T-cell (primary cell): Measurements from ENCODE around the gene PITPNC1. TPM values are rescaled to one million over a fixed set of nuclear protein-coding genes. Genes with fewer than 3 reads are reported as not detected.

Source experiments
- ATAC-seq, 4 experiments: fragments of 200-7000 bp in 3 of 4; fragments of 150-1000 bp in 1 of 4; cut with Tn5 transposase; replicated peaks in 1 of 4; 1 replicate in 3 of 4; 2 replicates in 1 of 4; pipeline ENCODE4 v1.10.0; 2021; ENCODE audit warnings: moderate library complexity in 3 of 4, mild to moderate bottlenecking in 2 of 4, moderate number of reproducible peaks in 1 of 4
- CTCF ChIA-PET, 2 donors: fragments of 300-600 bp; sonication (Branson Sonifier 250); formaldehyde crosslinking; loops; one replicate each; lab custom pipeline; 2022; ENCODE audit warnings: antibody characterized with exemption in 2 of 2; lab: Charles Lee
- POLR2A ChIA-PET, 2 donors: fragments of 300-600 bp; sonication (Branson Sonifier 250); formaldehyde crosslinking; loops; one replicate each; lab custom pipeline; 2022; ENCODE audit warnings: antibody characterized with exemption in 2 of 2; lab: Charles Lee
- DNase-seq, 35 experiments: peaks; one replicate each; pipeline versions ENCODE4 v3.0.0 to v3.0.0-alpha.2; 2013 to 2023
- H3K27ac ChIP-seq: one replicate; pipeline ENCODE4 v1.5.1; 2013; ENCODE audit warnings: low read length
- H3K27me3 ChIP-seq, 2 experiments: replicated peaks in 1 of 2; 1 replicate in 1 of 2; 2 replicates in 1 of 2; pipeline versions ENCODE4 v1.6.1 to v1.7.0; 2013; ENCODE audit warnings: low read length in 1 of 2, mixed read lengths in 1 of 2; ENCODE audit not compliant: control insufficient read depth in 2 of 2, insufficient read depth in 2 of 2; ENCODE audit errors: extremely low read depth in 1 of 2
- H3K36me3 ChIP-seq, 2 donors: 1 replicate in 1 of 2; 2 replicates in 1 of 2; pipeline versions ENCODE4 v1.6.1 to v1.7.0; 2013; ENCODE audit warnings: low read length in 1 of 2; ENCODE audit not compliant: control insufficient read depth in 2 of 2, insufficient read depth in 1 of 2; ENCODE audit errors: extremely low read depth in 1 of 2
- H3K4me1 ChIP-seq, 2 experiments: 1 replicate in 1 of 2; 2 replicates in 1 of 2; pipeline versions ENCODE4 v1.6.1 to v1.7.0; 2013; ENCODE audit warnings: low read length in 2 of 2, mixed read lengths in 1 of 2; ENCODE audit not compliant: insufficient read depth in 2 of 2, control insufficient read depth in 1 of 2; ENCODE audit errors: extremely low read depth in 1 of 2
- H3K4me3 ChIP-seq, 2 donors: 1 replicate in 1 of 2; 2 replicates in 1 of 2; pipeline versions ENCODE4 v1.5.1 to v1.7.0; 2013; ENCODE audit warnings: mild to moderate bottlenecking in 2 of 2, low read length in 1 of 2, moderate library complexity in 1 of 2; ENCODE audit not compliant: control insufficient read depth in 1 of 2; ENCODE audit errors: extremely low read depth in 1 of 2
- H3K9me3 ChIP-seq: 2 replicates; pipeline ENCODE4 v1.7.0; 2013
- H3K27ac Mint-ChIP-seq, 2 donors: one replicate each; pipeline ENCODE4 v1.8.0; 2020 to 2021; ENCODE audit warnings: mild to moderate bottlenecking in 2 of 2, mixed read lengths in 2 of 2
- H3K27me3 Mint-ChIP-seq, 2 donors: one replicate each; pipeline ENCODE4 v1.8.0; 2021 to 2022; ENCODE audit warnings: mixed read lengths in 2 of 2
- H3K36me3 Mint-ChIP-seq: one replicate; pipeline ENCODE4 v1.8.0; 2021; ENCODE audit warnings: mixed read lengths
- H3K4me1 Mint-ChIP-seq, 3 donors: one replicate each; pipeline ENCODE4 v1.8.0; 2020 to 2022; ENCODE audit warnings: mixed read lengths in 3 of 3, mild to moderate bottlenecking in 1 of 3
- H3K4me3 Mint-ChIP-seq, 3 donors: one replicate each; pipeline ENCODE4 v1.8.0; 2020 to 2022; ENCODE audit warnings: mild to moderate bottlenecking in 3 of 3, mixed read lengths in 3 of 3, moderate library complexity in 3 of 3
- H3K9me3 Mint-ChIP-seq, 3 donors: one replicate each; pipeline ENCODE4 v1.8.0; 2020 to 2022; ENCODE audit warnings: mixed read lengths in 3 of 3
- WGBS: methylation state at CpG from one replicate; pipeline ENCODE4 v1.1.5; 2013; ENCODE audit warnings: missing lambda C conversion rate; ENCODE audit not compliant: insufficient coverage; 5-methylcytosine and 5-hydroxymethylcytosine counted together
- total RNA-seq, 35 experiments: library from RNA in 6 of 35; stranded (reverse) in 6 of 35; fragments of 120-200 nt in 1 of 35; gene quantifications; one replicate each; pipeline versions ENCODE4 v1.2.1 to v1.2.4 and lab custom pipeline; 2013 to 2026

The PITPNC1 gene
- total RNA-seq, 5 donors from 2014 or later (not counting 1 experiment from before 2014, with no cell fraction given): 82.6 to 132 (median 111) TPM

DNA sequence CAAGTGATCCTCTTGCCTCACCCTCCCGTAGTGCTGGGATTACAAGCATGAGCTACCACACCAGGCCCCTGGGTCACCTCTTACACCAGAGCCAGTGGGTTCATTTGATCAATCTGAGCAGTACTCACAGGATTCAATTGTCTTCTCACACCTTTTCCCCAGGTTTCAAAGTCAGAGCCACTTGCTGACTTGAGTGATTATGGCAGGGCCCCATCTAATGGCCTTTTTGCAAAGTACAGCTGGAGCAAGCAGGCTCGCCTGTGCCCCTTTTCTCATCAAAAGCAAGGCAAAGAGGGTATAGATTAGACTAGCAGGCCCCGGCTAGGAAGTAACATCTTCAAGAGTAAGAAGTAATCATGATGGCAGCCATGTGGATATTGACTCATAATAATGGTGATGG is 225.9 kb downstream of the PITPNC1 start:
- ATAC-seq (peak; percentile 54 to 80 (median 65)), DNase-seq (peak in 33 of 35 experiments; percentile 7 to 71 (median 43))
- H3K27me3 Mint-ChIP-seq: no peaks in the 10 kb centered on the region
- Histone ChIP-seq H3K4me3 (no peak overlapping the region), H3K4me1 (peaks cover 0 to 3% of the 10 kb centered on the region in 2 experiments), H3K36me3 (peaks cover 6 to 8% of the 10 kb centered on the region in 2 donors), H3K27ac (no peak overlapping the region), H3K9me3 (no peaks in the 10 kb centered on the region), H3K27me3 (no peaks in the 10 kb centered on the region)
- ChIA-PET CTCF (interaction anchor here (0.5 to 1.8 kb wide), 5 partner anchors 32 to 243 kb away, joined by 3 to 11 read pairs (median 6); no protein-coding TSS in a partner anchor), POLR2A (no interaction called here)
- peaks cover 26 to 31% (median 28%) of the 10 kb centered on the region in 3 donors for H3K4me1 Mint-ChIP-seq
- H3K9me3 Mint-ChIP-seq: no peaks in the 10 kb centered on the region
- H3K27ac Mint-ChIP-seq: peak overlapping the region; percentile 39 to 74
- 64% methylated on average over 2 of the region's 3 CpGs for WGBS
- no peak overlapping the region for H3K4me3 Mint-ChIP-seq
- H3K36me3 Mint-ChIP-seq: peaks cover 20% of the 10 kb centered on the region

DNA sequence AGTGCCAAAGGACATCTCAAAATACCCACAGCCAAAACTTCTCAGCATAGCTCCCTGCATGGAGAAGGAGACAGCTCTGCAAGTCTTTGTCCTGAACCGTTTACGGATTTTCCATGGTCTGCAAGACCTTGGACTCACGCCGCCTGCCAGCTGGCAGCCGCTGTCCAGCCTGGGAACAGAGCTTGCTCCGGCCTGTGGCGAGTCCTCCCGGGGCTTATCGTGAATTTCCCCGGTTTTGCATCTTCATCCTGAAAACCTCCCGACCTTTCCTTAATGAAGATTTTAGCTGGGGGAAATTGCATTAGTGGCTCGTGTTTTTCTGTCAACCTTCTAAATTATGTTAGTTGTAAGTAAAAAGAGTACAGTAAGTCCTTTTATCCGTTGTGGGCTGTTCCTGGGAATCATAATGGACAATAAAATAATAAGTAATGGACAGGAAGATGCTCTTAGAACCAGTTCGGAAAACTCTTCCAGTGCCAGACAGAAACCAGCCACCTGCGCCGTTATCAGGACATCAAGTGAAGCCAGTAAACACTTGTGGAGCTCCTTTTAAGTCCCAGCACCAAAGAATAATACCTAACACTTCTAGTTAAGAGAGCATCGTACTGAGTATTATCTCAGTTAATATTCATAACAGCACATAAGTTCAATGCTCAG is 228.3 kb downstream of the PITPNC1 start:
- ATAC-seq: no peak
- no peak overlapping the region for H3K4me3 ChIP-seq
- H3K9me3 Mint-ChIP-seq: no peaks in the 10 kb centered on the region
- H3K27ac ChIP-seq: no peak overlapping the region
- peaks cover 19 to 24% (median 24%) of the 10 kb centered on the region in 3 donors for H3K4me1 Mint-ChIP-seq
- no peaks in the 10 kb centered on the region for H3K9me3 ChIP-seq
- ChIA-PET POLR2A (no interaction called here), CTCF (interaction anchor here in 1 of 2 donors (1.1 kb wide), 1 partner anchor 246 kb away, joined by 4 read pairs; no protein-coding TSS in a partner anchor)
- H3K4me1 ChIP-seq: peaks cover 0 to 3% of the 10 kb centered on the region in 2 experiments
- H3K27ac Mint-ChIP-seq: peak overlapping the region in 1 of 2 donors; percentile 55
- H3K36me3 Mint-ChIP-seq: peaks cover 18% of the 10 kb centered on the region
- DNase-seq: no peak
- peaks cover 11 to 15% of the 10 kb centered on the region in 2 donors for H3K36me3 ChIP-seq
- no peaks in the 10 kb centered on the region for H3K27me3 ChIP-seq
- H3K27me3 Mint-ChIP-seq: no peaks in the 10 kb centered on the region
- H3K4me3 Mint-ChIP-seq: no peak overlapping the region
- 100% methylated on average over 7 of the region's 17 CpGs for WGBS

DNA sequence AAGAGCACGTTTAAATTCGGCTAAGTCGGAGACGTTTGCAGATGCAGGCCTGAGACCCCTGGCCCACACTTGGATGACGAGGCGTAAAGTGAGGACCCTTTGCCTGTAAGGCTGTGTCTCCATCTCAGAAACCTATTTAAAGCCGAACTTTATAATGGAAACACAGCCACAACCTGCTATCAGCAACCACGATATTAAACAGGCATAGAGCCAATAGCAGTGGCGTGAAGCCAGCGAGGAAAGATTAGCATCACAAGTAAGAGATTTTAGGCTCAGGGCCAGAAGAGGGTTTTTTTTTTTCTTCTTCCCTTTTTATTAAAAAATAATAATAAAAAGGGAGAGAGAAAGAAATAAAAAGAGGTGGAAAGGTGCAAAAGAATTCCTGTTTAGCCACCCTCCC is 229.4 kb downstream of the PITPNC1 start:
- peaks cover 16 to 20% (median 18%) of the 10 kb centered on the region in 3 donors for H3K4me1 Mint-ChIP-seq
- peaks cover 18% of the 10 kb centered on the region for H3K36me3 Mint-ChIP-seq
- no peak for DNase-seq
- H3K4me1 ChIP-seq: peaks cover 0 to 3% of the 10 kb centered on the region in 2 experiments
- no peak overlapping the region for H3K4me3 Mint-ChIP-seq
- H3K4me3 ChIP-seq: no peak overlapping the region
- H3K27ac ChIP-seq: no peak overlapping the region
- ChIA-PET POLR2A (interaction anchor here in 1 of 2 donors (0.5 kb wide), 1 partner anchor 34 kb away, joined by 13 read pairs; no protein-coding TSS in a partner anchor), CTCF (interaction anchor here in 1 of 2 donors (1.1 kb wide), 1 partner anchor 247 kb away, joined by 4 read pairs; no protein-coding TSS in a partner anchor)
- no peak overlapping the region for H3K27ac Mint-ChIP-seq
- ATAC-seq: no peak
- H3K36me3 ChIP-seq: peaks cover 11 to 15% of the 10 kb centered on the region in 2 donors
- no peaks in the 10 kb centered on the region for H3K27me3 Mint-ChIP-seq
- H3K9me3 ChIP-seq: no peaks in the 10 kb centered on the region
- no peaks in the 10 kb centered on the region for H3K9me3 Mint-ChIP-seq
- H3K27me3 ChIP-seq: no peaks in the 10 kb centered on the region
- 70% methylated on average over 5 of the region's 10 CpGs for WGBS

DNA sequence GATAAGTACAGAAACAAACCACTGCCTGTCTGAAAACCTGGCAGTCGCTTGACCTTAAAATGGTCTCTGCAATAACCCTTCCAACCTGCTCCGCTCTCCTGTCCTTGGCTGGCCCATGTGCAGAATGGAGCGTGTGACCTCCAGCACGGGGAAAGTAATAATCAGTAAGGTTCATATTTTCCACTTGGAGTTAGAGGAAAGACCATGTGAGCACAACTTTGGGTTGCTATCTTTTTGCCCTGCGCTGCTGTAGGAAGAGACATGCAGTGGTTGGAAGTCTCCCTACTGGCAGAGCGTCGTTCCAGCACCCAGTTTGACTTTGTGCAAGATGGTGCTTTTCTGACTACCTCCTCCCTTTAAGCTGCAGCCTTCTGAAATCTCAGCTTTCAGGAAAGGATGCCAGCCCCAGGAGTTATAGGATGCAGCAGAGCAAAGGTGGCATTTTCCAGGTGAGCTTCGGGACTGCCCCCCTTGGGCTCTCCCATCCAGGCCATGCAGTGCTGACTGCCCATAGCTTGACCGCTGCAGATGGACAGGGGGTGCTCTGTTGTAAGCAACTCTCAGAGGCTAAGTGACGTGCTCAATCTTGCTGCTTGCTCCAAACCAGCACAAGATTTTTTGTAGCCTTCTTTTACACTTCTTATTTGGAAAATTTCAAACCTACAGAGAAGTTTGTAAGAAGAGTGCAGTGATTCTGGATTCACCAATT is 230.0 kb downstream of the PITPNC1 start:
- Mint-ChIP-seq H3K9me3 (no peaks in the 10 kb centered on the region), H3K27me3 (no peaks in the 10 kb centered on the region), H3K4me1 (peaks cover 16% of the 10 kb centered on the region in 3 donors), H3K27ac (no peak overlapping the region), H3K4me3 (no peak overlapping the region), H3K36me3 (peaks cover 20% of the 10 kb centered on the region)
- peaks cover 0 to 3% of the 10 kb centered on the region in 2 experiments for H3K4me1 ChIP-seq
- WGBS: 100% methylated on average over 3 of the region's 10 CpGs
- DNase-seq: no peak
- ChIA-PET POLR2A (interaction anchor here in 1 of 2 donors (0.5 kb wide), 1 partner anchor 35 kb away, joined by 13 read pairs; no protein-coding TSS in a partner anchor), CTCF (no interaction called here)
- no peaks in the 10 kb centered on the region for H3K9me3 ChIP-seq
- no peaks in the 10 kb centered on the region for H3K27me3 ChIP-seq
- ATAC-seq: no peak
- no peak overlapping the region for H3K4me3 ChIP-seq
- H3K27ac ChIP-seq: no peak overlapping the region
- peaks cover 11 to 21% of the 10 kb centered on the region in 2 donors for H3K36me3 ChIP-seq

DNA sequence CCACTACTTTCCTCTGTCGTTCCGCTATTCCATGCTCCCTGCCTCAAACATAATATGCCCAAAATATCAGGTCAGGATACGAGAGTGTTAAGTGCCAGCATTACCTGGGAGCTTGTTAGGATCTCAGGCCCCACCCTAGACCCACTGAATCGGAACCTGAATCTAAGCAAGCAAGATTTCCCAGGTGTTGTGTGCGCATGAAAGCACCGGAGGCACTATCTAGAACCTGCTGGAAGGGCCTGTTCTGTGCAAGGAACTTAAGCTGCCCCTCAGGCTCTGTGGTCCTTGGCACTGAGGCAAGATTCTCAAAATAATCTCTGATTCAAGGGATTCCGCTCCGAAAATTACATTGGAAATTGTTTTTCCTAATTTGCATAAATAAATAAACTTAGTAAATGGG is 233.0 kb downstream of the PITPNC1 start:
- H3K9me3 ChIP-seq: no peaks in the 10 kb centered on the region
- Mint-ChIP-seq H3K27me3 (no peaks in the 10 kb centered on the region), H3K4me3 (no peak overlapping the region), H3K27ac (peak overlapping the region; percentile 3 to 54), H3K36me3 (peaks cover 23% of the 10 kb centered on the region), H3K9me3 (no peaks in the 10 kb centered on the region), H3K4me1 (peaks cover 15 to 24% (median 16%) of the 10 kb centered on the region in 3 donors)
- DNase-seq (no peak), ATAC-seq (no peak)
- POLR2A ChIA-PET: interaction anchor here in 1 of 2 donors (0.6 kb wide), 1 partner anchor 73 kb away, joined by 5 read pairs; no protein-coding TSS in a partner anchor
- H3K4me3 ChIP-seq: no peak overlapping the region
- no peaks in the 10 kb centered on the region for H3K27me3 ChIP-seq
- H3K27ac ChIP-seq: no peak overlapping the region
- H3K4me1 ChIP-seq: no peaks in the 10 kb centered on the region
- CTCF ChIA-PET: no interaction called here
- WGBS: 95% methylated on average over 6 of the region's 8 CpGs
- peaks cover 10 to 21% of the 10 kb centered on the region in 2 donors for H3K36me3 ChIP-seq

DNA sequence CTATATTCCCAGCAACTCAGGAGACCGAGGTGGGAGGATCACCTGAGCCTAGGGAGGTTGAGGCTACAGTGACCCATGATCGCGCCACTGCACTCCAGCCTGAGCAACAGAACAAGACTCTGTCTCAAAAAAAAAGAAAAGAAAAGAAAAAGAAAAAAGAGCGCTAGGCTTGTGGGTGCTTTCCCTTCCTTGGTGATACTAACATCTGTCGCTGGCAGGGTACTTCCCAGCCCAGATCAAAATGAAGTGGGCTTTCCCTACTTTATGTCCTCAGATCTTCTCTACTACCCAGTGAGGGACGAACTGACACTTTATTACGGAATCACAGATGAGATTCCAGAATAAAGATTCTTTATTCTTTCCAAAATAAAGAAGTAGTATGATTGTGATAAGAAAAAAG is 236.9 kb downstream of the PITPNC1 start:
- ATAC-seq (no peak), DNase-seq (no peak)
- H3K36me3 Mint-ChIP-seq: peaks cover 22% of the 10 kb centered on the region
- no peaks in the 10 kb centered on the region for H3K9me3 Mint-ChIP-seq
- no peaks in the 10 kb centered on the region for H3K27me3 ChIP-seq
- ChIA-PET CTCF (interaction anchor here (0.7 kb wide), 2 partner anchors 253 to 261 kb away, joined by 4 to 6 read pairs; no protein-coding TSS in a partner anchor), POLR2A (no interaction called here)
- no peak overlapping the region for H3K4me3 ChIP-seq
- no peaks in the 10 kb centered on the region for H3K4me1 ChIP-seq
- WGBS: no CpG with 5 or more reads among the region's 7 CpGs
- no peak overlapping the region for H3K27ac Mint-ChIP-seq
- H3K27me3 Mint-ChIP-seq: no peaks in the 10 kb centered on the region
- H3K4me3 Mint-ChIP-seq: no peak overlapping the region
- H3K36me3 ChIP-seq: peaks cover 6 to 16% of the 10 kb centered on the region in 2 donors
- H3K9me3 ChIP-seq: no peaks in the 10 kb centered on the region
- no peak overlapping the region for H3K27ac ChIP-seq
- peaks cover 15 to 24% (median 16%) of the 10 kb centered on the region in 3 donors for H3K4me1 Mint-ChIP-seq
